Activated T-helper 17 cell treated with anti-CD3 and anti-CD28 coated beads, Interleukin-2, amount 50 U/mL, for 72 hours (primary cell): ENCODE results near the gene MYLK. TPM values are rescaled to one million over a fixed set of nuclear protein-coding genes. Genes with fewer than 3 reads are reported as not detected.
"Not testable (repeated sequence)": the region's sequence is repeated elsewhere in the genome, so short reads cannot be mapped to it uniquely, and the experiment has no call there.

Experiments used
- ATAC-seq: fragments of 150-1000 bp; cut with Tn5 transposase; replicated peaks from 2 replicates; pipeline ENCODE4 v1.10.0; 2021; ENCODE audit warnings: mild to moderate bottlenecking, moderate library complexity
- H3K27ac Mint-ChIP-seq: one replicate; pipeline ENCODE4 v1.8.0; 2022; ENCODE audit warnings: mixed read lengths
- H3K27me3 Mint-ChIP-seq: one replicate; pipeline ENCODE4 v1.8.0; 2022; ENCODE audit warnings: mixed read lengths
- H3K36me3 Mint-ChIP-seq: one replicate; pipeline ENCODE4 v1.8.0; 2022; ENCODE audit warnings: low read depth, mild to moderate bottlenecking, mixed read lengths
- H3K4me1 Mint-ChIP-seq: one replicate; pipeline ENCODE4 v1.8.0; 2022; ENCODE audit warnings: mixed read lengths
- H3K4me3 Mint-ChIP-seq: one replicate; pipeline ENCODE4 v1.8.0; 2022; ENCODE audit warnings: mild to moderate bottlenecking, mixed read lengths
- H3K9me3 Mint-ChIP-seq: one replicate; pipeline ENCODE4 v1.8.0; 2022; ENCODE audit warnings: mixed read lengths
- total RNA-seq, 2 donors: library from RNA; stranded (reverse); gene quantifications; one replicate each; pipeline ENCODE4 v1.2.3, GENCODE V29; 2022

The MYLK gene
- under 1 TPM in 1 of 2 donors, not detected in 1; 0.17 TPM for total RNA-seq

- peak; percentile 87 for ATAC-seq
- H3K27me3 Mint-ChIP-seq, result peaks cover 58% of the 10 kb centered on the region
- no peaks in the 10 kb centered on the region for H3K36me3 Mint-ChIP-seq
- no peak within 1 kb of the TSS for H3K27ac Mint-ChIP-seq
- H3K4me1 Mint-ChIP-seq, result no peaks in the 10 kb centered on the region
- H3K9me3 Mint-ChIP-seq, result no peaks in the 10 kb centered on the region
- peak within 1 kb of the TSS; percentile 60 for H3K4me3 Mint-ChIP-seq
Measured at GRCh38 chr3:123884203-123884831, at the start of gene MYLK. Gene MYLK, minus strand, starts transcription at chr3:123884332. Its CDS starts 90,491 bp downstream, at chr3:123793841.

GRCh38 chr3:123930445-123930844 is 46.3 kb upstream of the MYLK start:
- no peaks in the 10 kb centered on the region for H3K9me3 Mint-ChIP-seq
- no peak for ATAC-seq
- no peak overlapping the region for H3K4me3 Mint-ChIP-seq
- H3K4me1 Mint-ChIP-seq, result no peaks in the 10 kb centered on the region
- H3K27me3 Mint-ChIP-seq, result no peaks in the 10 kb centered on the region
- peaks cover 60% of the 10 kb centered on the region for H3K36me3 Mint-ChIP-seq
- H3K27ac Mint-ChIP-seq, result no peak overlapping the region

GRCh38 chr3:123929325-123929724 is 45.2 kb upstream of the MYLK start:
- no peaks in the 10 kb centered on the region for H3K27me3 Mint-ChIP-seq
- H3K36me3 Mint-ChIP-seq, result peaks cover 69% of the 10 kb centered on the region
- no peak for ATAC-seq
- no peak overlapping the region for H3K27ac Mint-ChIP-seq
- H3K4me1 Mint-ChIP-seq, result no peaks in the 10 kb centered on the region
- peaks cover 4% of the 10 kb centered on the region for H3K9me3 Mint-ChIP-seq
- no peak overlapping the region for H3K4me3 Mint-ChIP-seq

GRCh38 chr3:123926396-123926795 is 42.3 kb upstream of the MYLK start:
- no peaks in the 10 kb centered on the region for H3K27me3 Mint-ChIP-seq
- no peak for ATAC-seq
- H3K27ac Mint-ChIP-seq, result no peak overlapping the region
- H3K4me1 Mint-ChIP-seq, result no peaks in the 10 kb centered on the region
- H3K9me3 Mint-ChIP-seq, result peaks cover 16% of the 10 kb centered on the region
- no peak overlapping the region for H3K4me3 Mint-ChIP-seq
- H3K36me3 Mint-ChIP-seq, result peaks cover 68% of the 10 kb centered on the region

GRCh38 chr3:123920868-123921267 is 36.7 kb upstream of the MYLK start:
- no peak for ATAC-seq
- Mint-ChIP-seq H3K27ac (no peak overlapping the region), H3K27me3 (no peaks in the 10 kb centered on the region), H3K4me1 (no peaks in the 10 kb centered on the region), H3K4me3 (no peak overlapping the region), H3K9me3 (peaks cover 31% of the 10 kb centered on the region), H3K36me3 (peaks cover 62% of the 10 kb centered on the region)

- H3K36me3 Mint-ChIP-seq, result peaks cover 62% of the 10 kb centered on the region
- no peak for ATAC-seq
- no peak overlapping the region for H3K27ac Mint-ChIP-seq
- no peak overlapping the region for H3K4me3 Mint-ChIP-seq
- no peaks in the 10 kb centered on the region for H3K4me1 Mint-ChIP-seq
- peaks cover 31% of the 10 kb centered on the region for H3K9me3 Mint-ChIP-seq
- no peaks in the 10 kb centered on the region for H3K27me3 Mint-ChIP-seq
Measured at GRCh38 chr3:123920383-123920782, 36.3 kb upstream of the MYLK start.

- Mint-ChIP-seq H3K4me1 (no peaks in the 10 kb centered on the region), H3K36me3 (peaks cover 62% of the 10 kb centered on the region), H3K4me3 (no peak overlapping the region), H3K27ac (no peak overlapping the region), H3K9me3 (peaks cover 26% of the 10 kb centered on the region), H3K27me3 (no peaks in the 10 kb centered on the region)
- no peak for ATAC-seq
Measured at GRCh38 chr3:123919353-123919752, 35.2 kb upstream of the MYLK start.

- Mint-ChIP-seq H3K27me3 (no peaks in the 10 kb centered on the region), H3K4me3 (no peak overlapping the region), H3K36me3 (peaks cover 18% of the 10 kb centered on the region), H3K9me3 (peaks cover 1% of the 10 kb centered on the region), H3K27ac (no peak overlapping the region), H3K4me1 (no peaks in the 10 kb centered on the region)
- no peak for ATAC-seq
Measured at GRCh38 chr3:123914829-123915228, 30.7 kb upstream of the MYLK start.

- Mint-ChIP-seq H3K27ac (no peak overlapping the region), H3K27me3 (no peaks in the 10 kb centered on the region), H3K36me3 (peaks cover 5% of the 10 kb centered on the region), H3K9me3 (no peaks in the 10 kb centered on the region), H3K4me1 (no peaks in the 10 kb centered on the region), H3K4me3 (no peak overlapping the region)
- ATAC-seq, result no peak
Measured at GRCh38 chr3:123909785-123910184, 25.7 kb upstream of the MYLK start.

- Mint-ChIP-seq H3K27ac (no peak overlapping the region), H3K27me3 (no peaks in the 10 kb centered on the region), H3K9me3 (no peaks in the 10 kb centered on the region), H3K4me3 (no peak overlapping the region), H3K4me1 (no peaks in the 10 kb centered on the region), H3K36me3 (no peaks in the 10 kb centered on the region)
- no peak for ATAC-seq
Measured at GRCh38 chr3:123907720-123908119, 23.6 kb upstream of the MYLK start.

GRCh38 chr3:123899300-123899865 is 15.3 kb upstream of the MYLK start:
- Mint-ChIP-seq H3K36me3 (no peaks in the 10 kb centered on the region), H3K27me3 (peaks cover 17% of the 10 kb centered on the region)

GRCh38 chr3:123893012-123893411 is 8.9 kb upstream of the MYLK start:
- Mint-ChIP-seq H3K27ac (no peak overlapping the region), H3K4me3 (no peak overlapping the region), H3K36me3 (no peaks in the 10 kb centered on the region), H3K4me1 (no peaks in the 10 kb centered on the region), H3K9me3 (peaks cover 8% of the 10 kb centered on the region), H3K27me3 (peaks cover 27% of the 10 kb centered on the region)
- no peak for ATAC-seq

More at GRCh38 chr3:123899300-123899865, 15.3 kb upstream of the MYLK start:
- no peak for ATAC-seq
- H3K4me1 Mint-ChIP-seq, result no peaks in the 10 kb centered on the region
- no peak overlapping the region for H3K27ac Mint-ChIP-seq
- H3K4me3 Mint-ChIP-seq, result no peak overlapping the region
- H3K9me3 Mint-ChIP-seq, result no peaks in the 10 kb centered on the region

- no peak for ATAC-seq
- no peaks in the 10 kb centered on the region for H3K4me1 Mint-ChIP-seq
- peaks cover 29% of the 10 kb centered on the region for H3K27me3 Mint-ChIP-seq
- no peak overlapping the region for H3K27ac Mint-ChIP-seq
- no peaks in the 10 kb centered on the region for H3K36me3 Mint-ChIP-seq
- H3K9me3 Mint-ChIP-seq, result peaks cover 8% of the 10 kb centered on the region
- no peak overlapping the region for H3K4me3 Mint-ChIP-seq
Measured at GRCh38 chr3:123892195-123892594, 8.1 kb upstream of the MYLK start.

- not testable (repeated sequence) for ATAC-seq, H3K36me3 Mint-ChIP-seq, H3K4me3 Mint-ChIP-seq, H3K27ac Mint-ChIP-seq, H3K4me1 Mint-ChIP-seq, H3K9me3 Mint-ChIP-seq
- peaks cover 36% of the 10 kb centered on the region for H3K27me3 Mint-ChIP-seq
Measured at GRCh38 chr3:123890991-123891390, 6.9 kb upstream of the MYLK start.

- peaks cover 41% of the 10 kb centered on the region for H3K27me3 Mint-ChIP-seq
- H3K27ac Mint-ChIP-seq, H3K36me3 Mint-ChIP-seq, H3K4me3 Mint-ChIP-seq, H3K4me1 Mint-ChIP-seq, ATAC-seq, H3K9me3 Mint-ChIP-seq: not testable (repeated sequence)
Measured at GRCh38 chr3:123890162-123890561, 6.0 kb upstream of the MYLK start.
